Stimulated activated CD4-positive, alpha-beta T cell treated with anti-CD3 and anti-CD28 coated beads, Interleukin-12 subunit alpha, Interleukin-12 subunit beta, amount 100 ng/mL, for 48 hours (primary cell): ENCODE results near the gene NACC2.

ENCODE experiments used
- DNase-seq, 3 donors: peaks; one replicate each; pipeline ENCODE4 v3.0.0-alpha.2; 2020; ENCODE audit warnings: low read depth in 2 of 3, low spot score in 1 of 3

The NACC2 gene

DNA sequence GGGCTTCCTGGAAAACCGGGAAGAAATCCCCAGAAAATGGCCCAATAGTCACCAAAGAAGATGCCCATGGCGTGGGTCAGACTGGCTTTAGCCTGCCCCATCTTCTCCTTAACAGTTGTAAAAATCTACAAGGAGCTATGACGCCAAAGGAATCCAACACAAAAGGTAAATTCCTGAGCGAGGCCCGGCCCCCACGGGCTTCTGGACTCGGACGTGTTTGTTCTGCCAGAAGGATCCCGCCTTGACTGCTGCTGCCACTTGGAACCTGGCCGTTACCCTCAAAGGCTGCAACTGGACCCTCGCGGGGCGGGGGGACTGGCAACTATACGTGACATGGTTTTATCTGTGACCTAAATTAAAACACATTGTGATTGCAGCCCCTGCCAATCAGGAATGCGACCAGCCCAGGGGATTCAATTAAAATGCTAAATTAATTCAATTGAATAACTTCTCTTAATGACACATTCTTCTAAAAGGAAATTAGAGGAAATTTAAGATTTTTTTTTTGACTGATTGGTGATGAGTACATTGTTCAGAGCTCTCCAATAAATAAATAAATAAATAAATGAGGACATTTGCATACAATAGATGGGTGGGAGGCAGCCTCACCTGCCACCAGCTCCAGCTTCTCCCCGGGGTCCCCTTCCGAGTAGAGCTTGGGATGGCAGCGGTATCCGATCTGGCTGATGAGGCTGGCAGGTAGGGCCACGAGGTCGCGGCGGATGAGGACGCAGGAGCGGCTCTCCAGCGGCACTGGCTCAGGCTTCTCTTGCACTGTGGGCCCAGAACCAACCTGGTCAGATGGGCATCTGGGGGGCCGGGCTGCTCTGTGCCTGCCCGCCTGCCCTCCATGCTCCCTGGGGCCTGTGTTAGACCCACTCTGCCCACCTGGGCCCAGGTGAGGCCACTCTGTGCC, 79.2 kb downstream of the NACC2 start:
- no peak for DNase-seq

DNA sequence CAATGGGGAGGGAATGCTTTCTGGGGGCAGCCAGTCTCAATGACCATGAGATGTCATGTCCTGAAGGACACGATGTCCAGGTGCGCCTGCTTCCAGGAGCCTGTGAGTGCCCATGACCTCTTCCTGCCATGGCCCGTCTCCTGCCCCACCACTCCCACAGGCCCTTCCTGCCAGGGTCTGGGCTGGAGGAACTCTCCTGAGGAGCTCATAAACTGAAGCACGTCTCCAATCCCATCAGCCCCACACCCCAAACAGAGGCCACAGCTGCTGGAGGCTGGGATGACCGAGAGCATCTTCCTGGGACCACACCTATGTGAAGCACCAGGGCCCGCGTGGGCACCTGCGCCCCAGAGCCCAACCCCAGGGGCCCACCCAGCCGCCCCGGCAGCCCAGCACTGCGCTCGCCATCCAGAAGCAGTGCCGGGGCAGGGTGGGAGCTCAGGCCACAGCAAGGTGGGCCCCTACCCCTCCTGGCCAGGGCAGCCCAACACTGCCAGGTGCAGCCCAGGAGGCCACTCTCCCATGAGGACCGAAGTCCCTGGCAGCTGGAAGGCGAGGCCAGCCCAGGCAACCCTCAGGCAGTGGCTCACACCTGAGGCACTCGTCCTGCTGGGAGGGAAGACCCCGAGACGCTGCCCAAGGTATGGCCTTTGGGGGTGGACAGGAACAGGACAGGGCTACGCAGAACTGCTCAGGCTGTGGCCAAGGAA, 80.0 kb downstream of the NACC2 start:
- DNase-seq, result no peak

DNA sequence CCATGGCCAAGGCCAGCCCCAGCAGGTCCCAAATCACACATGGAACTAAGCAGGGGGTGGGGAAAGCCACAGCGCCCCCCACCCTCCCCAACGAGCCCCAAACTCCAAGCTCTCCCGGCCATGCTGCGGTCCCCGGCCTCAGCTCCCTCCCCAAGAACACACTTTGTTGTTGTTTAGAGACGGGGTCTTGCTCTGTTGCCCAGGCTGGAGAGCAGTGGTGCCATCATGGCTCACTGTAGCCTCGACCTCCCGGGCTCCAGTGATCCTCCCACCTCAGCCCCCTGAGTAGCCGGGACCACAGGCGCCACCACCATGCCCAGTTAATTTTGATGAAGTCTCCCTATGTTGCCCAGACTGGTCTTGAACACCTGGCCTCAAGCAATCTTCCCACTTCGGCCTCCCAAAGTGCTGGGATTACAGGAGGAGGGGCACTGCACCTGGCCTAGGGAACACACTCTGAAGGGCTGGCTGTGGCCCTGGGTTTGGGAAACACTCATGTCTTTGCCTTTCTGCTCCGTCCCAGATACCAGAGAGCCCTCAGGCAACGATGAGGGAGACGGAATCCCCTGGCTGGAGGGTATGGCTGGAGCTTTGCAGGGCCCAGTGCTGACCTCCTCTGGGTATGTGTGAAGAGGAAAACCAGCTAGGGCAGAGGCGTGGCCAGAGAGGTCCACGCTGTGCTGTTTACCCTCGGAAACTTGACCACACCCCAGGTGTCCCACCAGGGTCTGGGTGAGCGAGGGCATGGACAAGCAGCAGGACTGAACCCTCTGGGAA, 80.8 kb downstream of the NACC2 start:
- no peak for DNase-seq

DNA sequence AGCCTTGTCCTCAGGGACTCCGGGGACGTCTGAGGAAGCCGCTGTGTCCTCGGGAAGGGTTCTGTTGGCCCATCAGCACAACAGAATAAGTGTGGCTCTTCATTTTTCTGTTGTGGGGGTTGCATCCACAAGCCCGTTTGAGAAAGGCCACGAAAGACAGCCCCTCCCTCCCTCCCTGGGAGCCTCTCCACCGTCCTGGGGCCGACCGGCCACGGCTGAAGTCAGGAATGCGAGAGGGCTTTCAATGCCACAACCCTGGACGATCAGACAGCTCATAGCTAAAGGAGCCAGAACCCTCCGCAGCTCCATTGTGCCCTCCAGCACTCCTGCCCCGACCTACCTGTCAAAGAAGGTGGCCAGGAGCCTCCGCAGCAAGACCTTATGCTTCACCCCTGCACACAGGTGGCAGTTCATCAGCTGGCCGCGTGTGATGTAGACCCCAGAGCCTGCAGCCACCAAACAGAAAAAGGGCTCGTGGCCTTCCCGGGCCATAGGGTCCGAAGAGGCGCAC, 81.5 kb downstream of the NACC2 start:
- no peak for DNase-seq

DNA sequence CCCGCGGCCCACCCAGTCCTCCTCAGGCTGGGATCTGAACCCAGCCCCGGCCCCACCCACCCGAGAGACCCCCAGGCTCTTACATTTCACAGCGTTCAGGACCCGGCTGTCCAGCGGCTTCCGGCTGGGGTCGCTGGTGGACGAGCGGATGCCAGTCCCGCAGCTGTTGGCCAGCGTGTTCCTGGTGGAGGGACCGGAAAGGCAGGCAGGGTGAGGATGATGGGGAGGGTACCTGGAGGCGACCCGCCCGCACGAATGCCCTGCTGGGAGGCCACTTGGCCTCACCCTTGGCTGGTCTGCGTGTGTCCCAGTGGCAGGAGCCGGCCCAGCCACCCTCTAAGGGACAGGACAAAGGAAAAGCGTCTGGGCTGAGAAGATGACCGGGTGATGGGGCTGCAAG, 82.0 kb downstream of the NACC2 start:
- no peak for DNase-seq

DNA sequence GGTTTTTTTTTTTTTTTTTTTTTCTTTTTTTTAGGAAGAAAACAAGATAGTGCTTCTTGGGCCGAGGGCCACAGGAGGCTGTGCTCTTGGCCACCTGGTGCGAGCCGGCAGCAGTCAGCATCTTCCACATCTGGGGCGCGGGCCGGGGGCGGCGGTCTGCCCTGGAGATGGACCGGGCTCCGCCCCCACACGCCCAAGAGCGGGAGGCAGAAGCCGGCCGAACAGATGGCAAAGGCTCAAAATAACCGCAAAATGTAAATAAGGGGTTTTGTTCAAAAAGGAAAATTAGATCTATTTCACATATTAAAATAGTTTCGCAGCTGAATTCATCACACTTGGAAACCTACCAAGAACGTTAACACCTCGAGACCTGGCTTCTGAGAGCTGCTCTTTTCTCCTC, 82.4 kb downstream of the NACC2 start:
- DNase-seq, result no peak

DNA sequence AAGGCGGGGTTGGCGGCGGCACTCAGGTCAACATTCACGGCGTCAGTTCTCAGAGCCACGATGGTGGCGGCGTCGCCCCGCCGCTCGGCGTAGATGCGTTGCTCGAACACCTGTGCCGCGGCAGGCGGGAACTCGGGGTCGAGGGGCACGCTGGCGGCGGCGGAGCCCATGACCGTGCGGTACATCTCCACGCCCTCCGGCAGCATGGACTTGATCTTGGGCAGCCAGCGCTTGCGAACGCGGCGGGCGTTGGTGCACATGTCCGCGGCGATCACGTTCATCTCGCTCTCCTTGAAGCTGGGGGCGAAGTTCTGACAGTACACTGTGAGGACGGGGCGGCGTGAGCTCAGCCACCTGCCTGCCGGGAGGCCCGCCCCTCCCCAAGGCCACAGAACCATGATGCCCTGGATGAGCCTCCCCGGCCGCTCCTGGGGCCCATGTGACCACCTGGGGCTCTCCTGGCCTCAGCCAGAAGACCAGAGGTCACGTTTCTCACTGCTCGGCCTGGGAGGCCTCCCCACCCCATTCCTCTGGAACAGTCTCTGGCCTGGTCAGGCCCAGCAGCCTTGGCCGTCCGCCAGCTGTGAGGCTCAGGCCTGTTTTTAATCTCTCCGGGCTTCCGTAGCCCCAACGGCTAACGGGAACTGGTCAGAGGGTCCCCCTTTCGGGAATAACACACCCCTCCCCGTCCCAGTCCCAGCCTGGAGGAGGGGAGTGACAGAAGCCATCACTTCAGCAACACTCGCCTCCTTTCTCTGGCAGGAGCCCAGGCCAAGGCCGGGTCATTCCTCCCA, 83.2 kb downstream of the NACC2 start:
- no peak for DNase-seq

DNA sequence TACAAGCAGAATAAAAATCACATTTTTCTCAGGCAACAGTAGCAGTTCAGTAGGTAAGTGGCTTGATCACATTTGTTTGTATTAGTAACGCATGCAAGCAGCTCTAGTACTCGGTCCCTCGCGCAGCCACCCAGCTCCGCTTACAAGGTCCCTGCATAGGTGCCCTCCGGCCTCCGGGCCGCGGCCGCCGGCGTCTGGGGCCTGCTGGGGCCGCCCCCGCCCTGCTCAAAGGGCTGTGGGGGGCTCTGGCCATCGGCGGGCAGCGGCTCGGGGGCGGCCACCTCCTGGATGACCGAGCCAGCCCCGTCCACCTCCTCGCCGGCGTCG, 83.8 kb downstream of the NACC2 start:
- DNase-seq, result no peak

DNA sequence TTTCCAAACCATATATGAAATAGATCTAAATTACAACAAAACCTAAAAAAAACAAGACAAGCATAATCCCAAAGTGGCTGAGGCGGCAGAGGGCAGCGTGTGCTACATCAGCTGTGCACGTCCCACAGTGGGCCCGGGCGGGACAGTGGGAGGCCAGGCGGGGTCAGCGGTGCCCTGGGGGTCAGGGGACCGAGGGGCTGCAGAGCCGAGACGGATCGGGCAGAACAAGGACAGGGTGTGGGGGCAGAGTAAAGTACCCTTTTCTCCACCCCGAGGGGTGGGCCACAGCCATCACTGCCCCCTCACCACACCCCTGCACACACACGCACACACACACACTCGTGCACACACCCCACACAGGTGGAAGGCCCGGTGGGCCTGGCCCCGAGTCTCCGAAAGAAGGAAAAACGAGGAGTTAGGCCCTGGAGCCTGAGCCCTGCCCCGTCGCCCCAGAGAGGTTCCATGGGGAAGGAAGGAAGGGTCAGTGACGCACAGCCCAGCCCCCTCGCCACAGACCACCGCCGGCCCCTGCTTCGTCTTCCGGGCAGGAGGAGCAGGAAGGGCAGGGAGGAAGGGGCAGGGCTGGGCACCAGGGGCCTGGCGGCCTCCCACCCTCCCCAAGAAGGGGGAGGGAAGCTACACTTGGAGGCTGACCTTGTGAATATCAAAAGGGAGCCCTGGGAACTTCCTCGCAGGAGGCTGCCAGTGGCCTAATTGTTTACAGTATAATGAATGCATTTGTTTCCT, 84.3 kb downstream of the NACC2 start:
- no peak for DNase-seq

DNA sequence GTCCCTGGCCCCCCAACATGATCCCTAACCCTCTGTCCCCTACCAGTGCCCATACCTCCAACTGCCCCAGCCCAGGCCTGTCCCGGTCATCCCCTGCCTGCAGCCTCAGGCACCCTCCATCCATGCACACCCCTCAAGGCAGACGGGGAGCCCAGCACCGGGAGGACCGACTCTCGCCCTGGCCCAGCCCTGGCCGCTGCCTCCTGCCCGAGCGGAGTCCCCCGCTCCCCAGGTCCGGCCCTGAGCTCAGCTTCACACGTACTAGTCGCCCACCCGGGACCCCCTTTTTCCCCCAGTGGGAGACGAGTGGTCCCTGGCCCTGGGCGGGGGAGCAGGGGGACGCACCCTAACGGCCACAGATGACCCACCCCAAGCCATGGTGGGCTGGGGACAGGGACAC, 84.9 kb downstream of the NACC2 start:
- DNase-seq, result no peak

DNA sequence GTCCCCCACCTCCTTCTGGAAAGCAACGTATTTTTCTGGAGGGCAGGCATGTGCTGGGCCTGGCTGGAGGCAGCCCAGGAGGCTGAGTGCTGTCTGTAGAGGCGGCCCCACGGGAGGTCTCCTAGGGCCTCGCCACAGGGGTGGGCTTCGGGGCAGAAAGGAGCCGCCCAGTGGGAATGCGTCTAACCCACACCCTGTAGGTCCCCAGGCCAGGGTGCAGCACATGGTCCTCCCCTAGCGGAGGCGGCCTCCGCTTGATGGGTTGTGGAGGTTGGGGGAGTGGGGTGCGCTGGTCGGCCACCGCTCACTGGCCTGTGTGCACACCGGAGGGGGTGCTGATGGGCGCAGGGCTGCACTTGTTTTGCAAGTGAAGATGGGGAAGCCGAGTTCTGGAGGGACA, 85.6 kb downstream of the NACC2 start:
- no peak for DNase-seq

DNA sequence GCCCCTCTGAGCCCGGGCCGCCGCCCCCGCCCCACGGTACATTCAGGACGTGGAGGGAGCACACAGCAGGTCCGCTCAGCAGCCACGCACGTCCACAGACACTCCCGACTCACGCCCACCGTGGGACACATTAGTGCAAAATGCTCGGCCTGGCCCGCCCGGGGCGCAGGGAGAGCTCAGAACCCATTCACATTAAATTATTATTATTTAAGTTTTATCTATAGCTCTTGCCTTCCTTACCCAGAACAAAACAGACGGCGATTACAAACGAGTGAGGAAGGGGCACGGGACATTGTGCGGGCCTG, 86.4 kb downstream of the NACC2 start:
- DNase-seq, result no peak

DNA sequence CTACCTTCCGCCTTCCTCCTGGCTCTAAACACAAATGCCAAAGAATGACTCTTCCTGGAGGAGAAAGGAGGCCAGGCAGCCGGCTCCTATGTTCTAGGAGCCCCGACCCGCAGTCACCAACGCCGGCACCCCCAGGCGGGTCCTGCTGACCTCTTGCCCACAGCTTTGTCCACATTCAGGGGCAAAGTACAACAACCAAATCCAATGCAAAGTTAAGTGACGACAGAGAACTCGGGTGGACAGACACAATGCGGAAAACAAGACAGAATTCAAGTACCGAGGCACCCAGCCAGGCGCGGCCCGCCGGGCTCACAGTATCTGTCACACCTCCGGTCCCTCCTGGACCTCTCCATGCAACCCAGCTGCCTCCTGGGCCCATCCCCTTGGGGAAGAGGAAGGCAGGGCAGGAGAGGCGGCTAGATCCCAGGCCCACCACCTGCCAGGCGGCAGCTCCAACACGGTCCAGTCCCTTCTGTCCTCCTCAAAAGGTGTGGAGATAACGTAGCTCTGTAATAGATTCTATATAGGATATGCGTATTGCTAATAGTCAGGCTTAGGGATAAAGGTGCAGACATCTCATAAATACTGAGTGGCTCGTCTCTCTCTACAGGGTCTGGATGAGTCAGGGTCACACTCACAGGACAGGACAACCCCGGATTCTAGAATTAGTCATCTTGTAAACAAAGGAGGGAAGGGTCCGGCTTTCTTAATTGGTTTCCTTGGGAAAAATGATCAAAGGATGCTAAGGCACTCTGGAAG, 87.0 kb downstream of the NACC2 start:
- no peak for DNase-seq

DNA sequence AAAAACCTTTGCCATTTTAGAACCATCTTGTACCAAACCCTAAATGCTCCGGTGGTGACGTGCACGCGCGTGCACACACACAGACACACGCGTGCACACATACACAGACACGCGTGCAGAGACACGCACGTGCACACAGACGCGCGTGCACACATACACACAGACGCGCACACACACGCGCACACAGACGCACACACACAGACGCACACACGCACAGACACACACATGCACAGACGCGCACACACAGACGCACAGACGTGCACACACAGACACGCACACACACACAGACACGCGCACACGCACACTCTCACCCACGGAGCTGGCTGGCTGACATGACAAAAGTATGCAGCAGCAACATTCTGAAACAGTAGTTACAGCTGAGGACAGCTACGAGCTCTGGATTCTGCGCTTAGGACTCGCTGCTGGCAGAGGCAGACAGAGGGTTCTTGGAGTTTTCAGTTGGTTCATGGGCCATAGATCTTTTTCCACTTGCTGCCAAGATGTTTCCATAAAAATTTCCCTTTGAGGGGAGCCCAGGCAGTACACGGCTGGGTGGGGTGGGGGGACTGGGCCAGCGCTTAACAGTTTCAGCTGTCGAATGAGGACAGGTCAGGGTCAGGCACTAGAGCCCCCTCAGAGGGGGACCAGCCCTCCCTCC, 87.7 kb downstream of the NACC2 start:
- no peak for DNase-seq

DNA sequence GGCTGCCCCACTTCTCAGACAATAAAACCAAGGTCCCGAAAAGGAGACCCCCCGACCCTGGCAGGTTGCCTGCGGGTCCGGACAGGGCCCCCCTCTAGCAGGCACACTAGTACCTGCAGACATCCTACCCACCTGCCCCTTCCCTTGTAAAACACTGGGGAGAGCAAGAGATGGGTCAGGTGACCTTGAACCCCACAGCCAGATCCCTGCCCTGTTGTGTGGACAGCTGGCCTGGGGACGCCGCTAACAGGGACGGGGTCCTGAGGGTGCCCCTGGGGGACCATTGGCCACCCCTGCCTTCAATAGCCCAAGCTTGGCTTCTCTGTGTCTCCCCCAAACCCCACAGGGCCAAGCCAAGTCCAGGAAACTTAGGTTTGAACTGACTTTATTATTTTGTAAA, 88.9 kb downstream of the NACC2 start:
- DNase-seq, result no peak

DNA sequence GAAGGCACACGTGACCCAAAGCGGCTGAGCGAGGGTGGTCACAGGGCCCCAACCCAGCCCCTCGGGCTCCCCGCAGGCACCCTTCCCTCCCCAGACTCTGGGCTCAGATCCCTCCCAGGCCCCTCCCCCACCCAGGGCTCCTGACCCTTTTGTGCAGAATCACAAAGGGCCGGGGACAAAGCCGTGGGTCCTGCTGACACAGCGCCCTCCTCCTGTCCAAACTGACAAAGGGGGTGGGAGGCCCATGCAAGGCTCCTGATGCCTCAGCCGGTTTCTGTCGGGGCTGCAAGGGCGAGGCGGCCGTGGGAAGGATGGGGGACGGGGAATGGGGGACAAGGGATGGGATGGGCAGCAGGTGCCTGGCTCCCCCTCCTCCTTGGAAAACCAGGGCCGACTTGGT, 90.4 kb downstream of the NACC2 start:
- no peak for DNase-seq

DNA sequence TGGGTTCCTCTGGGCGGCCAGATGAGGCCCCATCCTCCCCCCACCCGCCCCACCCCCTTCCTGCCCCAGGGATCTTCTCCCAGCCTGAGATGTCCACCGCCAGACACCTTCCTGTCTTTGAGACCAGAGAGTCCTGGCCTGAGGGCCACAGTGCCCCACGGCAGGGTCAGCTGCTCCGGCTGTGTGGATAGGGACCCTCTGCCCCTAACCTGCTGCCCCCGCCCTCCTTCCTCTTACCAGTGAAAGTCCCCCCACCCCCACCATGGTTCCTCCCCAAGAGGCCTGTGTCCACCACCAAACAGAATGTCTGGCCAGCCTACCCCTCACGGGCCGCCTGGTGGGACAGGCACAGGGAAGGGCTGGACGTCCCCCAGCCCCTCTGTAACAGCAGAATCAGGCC, 90.9 kb downstream of the NACC2 start:
- no peak for DNase-seq

DNA sequence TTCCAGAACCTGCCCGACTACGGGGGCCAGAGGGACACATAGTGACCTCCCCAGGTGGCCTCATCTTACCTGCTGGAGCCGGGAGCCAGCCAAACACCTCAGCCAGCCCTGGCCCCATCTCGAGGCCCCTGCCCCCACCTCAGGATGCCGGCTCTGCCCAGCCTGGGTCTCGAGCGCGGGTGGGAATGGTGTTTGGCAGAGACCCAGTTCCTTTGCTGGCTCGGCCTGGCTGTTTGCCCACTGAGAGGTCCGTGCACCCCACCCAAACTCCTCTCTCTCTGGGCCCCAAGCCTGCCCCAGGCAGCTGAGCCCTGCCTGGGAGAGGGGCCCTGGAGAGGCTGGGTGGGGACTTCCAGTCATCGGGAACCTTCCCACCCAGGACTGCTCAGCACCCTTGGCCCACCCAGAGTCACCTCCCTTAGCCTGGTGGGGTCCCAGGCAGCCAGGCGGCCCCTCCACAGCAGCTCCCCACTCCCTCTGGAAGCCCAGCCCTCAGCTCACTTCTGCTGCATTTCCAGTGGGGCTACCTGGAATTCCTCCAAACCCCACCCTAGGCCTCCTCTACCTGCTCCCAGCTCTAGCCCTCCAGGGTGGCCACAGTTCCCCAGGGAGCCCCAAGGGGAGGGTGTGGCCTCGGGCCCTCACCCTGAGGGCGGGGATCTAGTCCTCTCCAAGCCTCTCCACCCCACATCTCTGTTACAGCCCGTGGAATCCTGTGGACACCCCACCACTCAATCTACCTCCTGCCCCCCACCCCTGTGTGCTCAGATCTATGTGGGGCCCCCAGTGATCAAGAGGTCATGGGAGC, 91.5 kb downstream of the NACC2 start:
- no peak for DNase-seq
